GM12878 (cell line): Measurements from ENCODE around the gene KIAA1586. TPM values are rescaled to one million over a fixed set of nuclear protein-coding genes. Genes with fewer than 3 reads are reported as not detected.

Experiments
- polyA plus RNA-seq, 11 experiments: library from polyadenylated mRNA; depleted of rRNA in 4 of 11; unstranded in 6 of 11; stranded (reverse) in 5 of 11; fragments of >200 nt; fragmentation: Nextera tagmentation in 4 of 11; fragmentation: Illumina TruSeq in 1 of 11; extraction: Ambion mirVana in 4 of 11; extraction: Trizol in 1 of 11; gene quantifications; 1 replicate in 1 of 11; 2 replicates in 10 of 11; pipeline versions ENCODE4 v1.2.1 to v1.2.3, GENCODE V29; 2011 to 2016; ENCODE audit warnings: inconsistent platforms in 2 of 11, missing spikeins in 2 of 11, low read depth in 1 of 11
- small RNA-seq: library from RNA; depleted of rRNA; stranded (forward); fragments of <200 nt; gene quantifications from one replicate; pipeline ENCODE3, GENCODE V24; 2014
- total RNA-seq, 4 experiments: library from RNA; depleted of rRNA in 3 of 4; stranded (reverse); fragments of >200 nt in 3 of 4; fragmentation: Illumina TruSeq in 1 of 4; extraction: Trizol in 1 of 4; gene quantifications; 2 replicates each; pipeline versions ENCODE4 v1.2.1 to v1.2.3, GENCODE V29; 2013 to 2021

Gene KIAA1586
- total and polyA plus RNA-seq, 10 of the 15 experiments (the other 5 are each of a cell fraction or from before 2014, with no cell fraction given), result 13.1 to 33.1 (median 21.2) TPM

Small RNA genes within 50 kb of the gene (small RNA-seq; reads per million reads assigned to genes)
- gene FTH1P15, result not detected

Other genes starting within 250 kb of the KIAA1586 start
- 1.3 and 1.5 TPM in 2 replicates for gene BEND6, start 91.6 kb upstream of the KIAA1586 start, total RNA-seq (2014; rRNA removed)
- 1.9 and 2.0 TPM in 2 replicates for gene BEND6, start 91.6 kb upstream of the KIAA1586 start, total RNA-seq (2014; rRNA removed; fragmentation: Illumina TruSeq; extraction: Trizol)
- gene BEND6, start 91.6 kb upstream of the KIAA1586 start, total RNA-seq (2021), result 1.5 and 2.5 TPM in 2 replicates
- 0.87 and 1.3 TPM in 2 replicates for gene BEND6, start 91.6 kb upstream of the KIAA1586 start, polyA plus RNA-seq (2011; rRNA removed)
- 2.0 and 2.8 TPM in 2 replicates for gene BEND6, start 91.6 kb upstream of the KIAA1586 start, polyA plus RNA-seq (2014; fragmentation: Illumina TruSeq; extraction: Trizol)
- under 1 TPM; 0.79 to 0.82 TPM for gene BEND6, start 91.6 kb upstream of the KIAA1586 start, polyA plus RNA-seq (2014; fragmentation: Nextera tagmentation; extraction: Ambion mirVana)
- gene BEND6, start 91.6 kb upstream of the KIAA1586 start, polyA plus RNA-seq (2014; rRNA removed), result 1.1 and 1.2 TPM in 2 replicates
- 1 to 10 TPM; 2.6 to 2.8 TPM for gene BEND6, start 91.6 kb upstream of the KIAA1586 start, polyA plus RNA-seq (2016; fragmentation: Nextera tagmentation; extraction: Ambion mirVana)
- 32.4 and 35.6 TPM in 2 replicates for gene ZNF451, start 43.5 kb downstream of the KIAA1586 start, total RNA-seq (2014; rRNA removed)
- gene ZNF451, start 43.5 kb downstream of the KIAA1586 start, total RNA-seq (2014; rRNA removed; fragmentation: Illumina TruSeq; extraction: Trizol), result 44.4 and 49.2 TPM in 2 replicates
- 37.5 and 38.0 TPM in 2 replicates for gene ZNF451, start 43.5 kb downstream of the KIAA1586 start, total RNA-seq (2021)
- gene ZNF451, start 43.5 kb downstream of the KIAA1586 start, polyA plus RNA-seq (2011; rRNA removed), result 37.4 and 60.6 TPM in 2 replicates
- 22.1 and 25.9 TPM in 2 replicates for gene ZNF451, start 43.5 kb downstream of the KIAA1586 start, polyA plus RNA-seq (2014; fragmentation: Illumina TruSeq; extraction: Trizol)
- gene ZNF451, start 43.5 kb downstream of the KIAA1586 start, polyA plus RNA-seq (2014; fragmentation: Nextera tagmentation; extraction: Ambion mirVana), result 10 to 100 TPM in 1 of 2 experiments, 1 to 10 TPM in 1; 6.5 to 11.6 TPM
- 20.3 and 21.4 TPM in 2 replicates for gene ZNF451, start 43.5 kb downstream of the KIAA1586 start, polyA plus RNA-seq (2014; rRNA removed)
- 10 to 100 TPM; 22.7 to 24.8 TPM for gene ZNF451, start 43.5 kb downstream of the KIAA1586 start, polyA plus RNA-seq (2016; fragmentation: Nextera tagmentation; extraction: Ambion mirVana)
- gene BAG2, start 125.6 kb downstream of the KIAA1586 start, total RNA-seq (2014; rRNA removed), result 7.9 and 9.4 TPM in 2 replicates
- gene BAG2, start 125.6 kb downstream of the KIAA1586 start, total RNA-seq (2014; rRNA removed; fragmentation: Illumina TruSeq; extraction: Trizol), result 10.9 and 11.8 TPM in 2 replicates
- 8.8 and 9.2 TPM in 2 replicates for gene BAG2, start 125.6 kb downstream of the KIAA1586 start, total RNA-seq (2021)
- 8.3 and 11.5 TPM in 2 replicates for gene BAG2, start 125.6 kb downstream of the KIAA1586 start, polyA plus RNA-seq (2011; rRNA removed)
- 8.8 and 10.1 TPM in 2 replicates for gene BAG2, start 125.6 kb downstream of the KIAA1586 start, polyA plus RNA-seq (2014; fragmentation: Illumina TruSeq; extraction: Trizol)
- 10 to 100 TPM in 1 of 2 experiments, 1 to 10 TPM in 1; 8.9 to 10.8 TPM for gene BAG2, start 125.6 kb downstream of the KIAA1586 start, polyA plus RNA-seq (2014; fragmentation: Nextera tagmentation; extraction: Ambion mirVana)
- 7.1 and 7.7 TPM in 2 replicates for gene BAG2, start 125.6 kb downstream of the KIAA1586 start, polyA plus RNA-seq (2014; rRNA removed)
- 10 to 100 TPM; 16.1 to 17.6 TPM for gene BAG2, start 125.6 kb downstream of the KIAA1586 start, polyA plus RNA-seq (2016; fragmentation: Nextera tagmentation; extraction: Ambion mirVana)
- gene RAB23, start 175.6 kb downstream of the KIAA1586 start, total RNA-seq (2014; rRNA removed), result 4.0 and 4.5 TPM in 2 replicates
- 4.7 and 4.9 TPM in 2 replicates for gene RAB23, start 175.6 kb downstream of the KIAA1586 start, total RNA-seq (2014; rRNA removed; fragmentation: Illumina TruSeq; extraction: Trizol)
- gene RAB23, start 175.6 kb downstream of the KIAA1586 start, total RNA-seq (2021), result 3.2 and 3.6 TPM in 2 replicates
- gene RAB23, start 175.6 kb downstream of the KIAA1586 start, polyA plus RNA-seq (2011; rRNA removed), result 6.0 and 10.0 TPM in 2 replicates
- gene RAB23, start 175.6 kb downstream of the KIAA1586 start, polyA plus RNA-seq (2014; fragmentation: Illumina TruSeq; extraction: Trizol), result 4.9 and 8.0 TPM in 2 replicates
- gene RAB23, start 175.6 kb downstream of the KIAA1586 start, polyA plus RNA-seq (2014; fragmentation: Nextera tagmentation; extraction: Ambion mirVana), result 1 to 10 TPM in 1 of 2 experiments, under 1 TPM in 1; 0.80 to 1.3 TPM
- 2.3 and 3.0 TPM in 2 replicates for gene RAB23, start 175.6 kb downstream of the KIAA1586 start, polyA plus RNA-seq (2014; rRNA removed)
- gene RAB23, start 175.6 kb downstream of the KIAA1586 start, polyA plus RNA-seq (2016; fragmentation: Nextera tagmentation; extraction: Ambion mirVana), result 1 to 10 TPM; 2.8 to 3.0 TPM